Aorta (tissue), 5 donors: ENCODE measurements around the gene DENND2A. TPM values are rescaled to one million over a fixed set of nuclear protein-coding genes. Genes with fewer than 3 reads are reported as not detected.
A peak's percentile ranks its signal among the peaks of the same experiment; 100 is the strongest.

Source experiments
- ATAC-seq: fragments of 200-7000 bp; cut with Tn5 transposase; one replicate; pipeline ENCODE4 v1.9.1; 2022; ENCODE audit warnings: moderate library complexity; ENCODE audit not compliant: low FRiP score
- DNase-seq, 2 donors: peaks; one replicate each; pipeline ENCODE4 v3.0.0-alpha.2; 2020
- H3K27ac ChIP-seq, 2 donors: one replicate each; pipeline ENCODE4 v1.5.1; 2013; ENCODE audit warnings: low read length in 2 of 2, mild to moderate bottlenecking in 2 of 2, moderate library complexity in 2 of 2, control low read depth in 1 of 2, inconsistent platforms in 1 of 2, low read depth in 1 of 2
- H3K27me3 ChIP-seq, 2 donors: one replicate each; pipeline ENCODE4 v1.6.1; 2013; ENCODE audit warnings: control low read depth in 1 of 2, low read length in 1 of 2, mild to moderate bottlenecking in 1 of 2, moderate library complexity in 1 of 2; ENCODE audit not compliant: insufficient read depth in 2 of 2, control insufficient read depth in 1 of 2
- H3K36me3 ChIP-seq, 2 donors: one replicate each; pipeline ENCODE4 v1.6.1; 2013; ENCODE audit warnings: control low read depth in 1 of 2, low read length in 1 of 2, mild to moderate bottlenecking in 1 of 2; ENCODE audit not compliant: insufficient read depth in 2 of 2, control insufficient read depth in 1 of 2
- H3K4me1 ChIP-seq, 2 donors: one replicate each; pipeline ENCODE4 v1.6.1; 2013; ENCODE audit warnings: low read length in 2 of 2, control low read depth in 1 of 2, mild to moderate bottlenecking in 1 of 2, moderate library complexity in 1 of 2; ENCODE audit not compliant: insufficient read depth in 2 of 2, control insufficient read depth in 1 of 2
- H3K4me3 ChIP-seq, 2 donors: one replicate each; pipeline ENCODE4 v1.5.1; 2013; ENCODE audit warnings: low read length in 2 of 2, control low read depth in 1 of 2, mild to moderate bottlenecking in 1 of 2
- H3K9me3 ChIP-seq: one replicate; pipeline ENCODE4 v1.6.1; 2013; ENCODE audit warnings: mild to moderate bottlenecking, low read length; ENCODE audit not compliant: control insufficient read depth
- WGBS, 2 donors: extraction: QIAGEN DNeasy Blood & Tissue Kit; methylation state at CpG; one replicate each; pipeline ENCODE4 v1.1.7; 2013; 5-methylcytosine and 5-hydroxymethylcytosine counted together
- intact Hi-C, 2 donors: fragments of 100-400 bp; cut with DNase I; formaldehyde crosslinking; loops; one replicate each; pipeline versions ENCODE4 v1.14.2 to v1.15.0; 2022
- polyA plus RNA-seq, 2 donors: library from polyadenylated mRNA; stranded (reverse); fragments of 200-250 nt; gene quantifications; one replicate each; pipeline ENCODE4 v1.2.3, GENCODE V29; 2013
- total RNA-seq, 2 donors: library from RNA; stranded (reverse); fragmentation: NEBNext Ultra II Directional; extraction: Animal tissue kit (Norgen Biotek cat#: 25700); gene quantifications; one replicate each; pipeline ENCODE4 v1.2.1, GENCODE V29; 2021
- donor health status: healthy with polysubstance abuse.
- donor health status: Bipolar disorder and iron deficiency.
- donor health status: DM: no; HTN: no; CAD: no.
- donor health status: DM: no; HTN: no; CAD: no.
- donor health status: DM: yes; HTN: yes; CAD: no.

The DENND2A gene
- total and polyA plus RNA-seq, 4 donors: 1.4 to 19.2 (median 3.8) TPM

GRCh38 chr7:140675726-140676125 is 35.1 kb upstream of the DENND2A start:
- no peak overlapping the region for H3K4me3 ChIP-seq
- H3K27ac ChIP-seq: no peak overlapping the region
- H3K4me1 ChIP-seq: no peaks in the 10 kb centered on the region
- ATAC-seq (no peak), DNase-seq (no peak)
- intact Hi-C loops: no loop called here
- H3K27me3 ChIP-seq: no peaks in the 10 kb centered on the region
- 71 to 80% methylated on average over 4 of the region's 4 CpGs for WGBS, 2 donors
- H3K36me3 ChIP-seq: peaks cover 0 to 3% of the 10 kb centered on the region in 2 donors
- H3K9me3 ChIP-seq: no peaks in the 10 kb centered on the region

DNA sequence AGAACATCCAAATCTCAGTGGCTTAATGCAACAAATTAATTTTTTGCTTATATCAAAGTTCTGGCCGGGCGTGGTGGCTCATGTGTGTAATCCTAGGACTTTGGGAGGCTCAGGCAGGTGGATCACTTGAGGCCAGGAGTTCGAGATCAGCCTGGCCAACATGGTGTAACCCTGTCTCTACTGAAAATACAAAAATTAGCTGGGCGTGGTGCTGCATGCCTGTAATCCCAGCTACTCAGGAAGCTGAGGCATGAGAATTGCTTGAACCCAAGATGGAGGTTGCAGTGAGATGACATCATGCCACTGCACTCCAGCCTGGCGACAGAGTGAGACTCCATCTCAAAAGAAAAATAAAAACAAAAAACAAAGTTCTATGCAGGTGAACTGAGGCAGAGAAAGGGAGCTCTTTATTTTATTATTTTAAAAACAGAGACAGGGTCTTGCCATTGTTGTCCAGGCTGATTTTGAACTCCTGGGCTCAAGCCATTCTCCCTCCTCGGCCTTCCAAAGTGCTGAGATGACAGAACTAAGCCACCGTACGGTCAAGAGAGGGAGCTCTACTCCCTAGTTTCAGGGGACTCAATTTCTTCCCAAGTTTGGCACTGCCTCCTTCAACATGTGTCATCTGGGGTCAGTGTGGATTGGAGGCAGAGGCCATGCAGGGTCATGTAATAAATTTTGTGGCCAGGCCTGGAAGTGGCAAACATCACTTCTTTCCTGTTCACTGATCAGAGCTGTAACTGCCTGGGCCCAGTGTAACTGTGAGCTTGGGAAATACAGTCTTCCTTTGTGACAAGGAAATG is 34.5 kb upstream of the DENND2A start:
- 55 to 57% methylated on average over 8 of the region's 8 CpGs for WGBS, 2 donors
- Histone ChIP-seq H3K4me1 (no peaks in the 10 kb centered on the region), H3K27ac (no peak overlapping the region), H3K36me3 (peaks cover 0 to 3% of the 10 kb centered on the region in 2 donors), H3K9me3 (no peaks in the 10 kb centered on the region), H3K27me3 (no peaks in the 10 kb centered on the region), H3K4me3 (no peak overlapping the region)
- DNase-seq (no peak), ATAC-seq (peak; percentile 64)
- intact Hi-C loops: loop anchor here in 1 of 2 donors (5.0 kb wide), 1 partner anchor 337 kb away; the partner anchor contains the start of gene MRPS33

GRCh38 chr7:140674356-140674800 is 33.8 kb upstream of the DENND2A start:
- Histone ChIP-seq H3K9me3 (no peaks in the 10 kb centered on the region), H3K27me3 (no peaks in the 10 kb centered on the region), H3K27ac (no peak overlapping the region), H3K4me1 (no peaks in the 10 kb centered on the region), H3K4me3 (no peak overlapping the region), H3K36me3 (peaks cover 0 to 3% of the 10 kb centered on the region in 2 donors)
- WGBS, 2 donors: 89 to 96% methylated on average over 5 of the region's 5 CpGs
- intact Hi-C loops: loop anchor here in 1 of 2 donors (5.0 kb wide), 1 partner anchor 338 kb away; the partner anchor contains the start of gene MRPS33
- ATAC-seq: no peak
- peak in 1 of 2 donors; percentile 49 for DNase-seq

DNA sequence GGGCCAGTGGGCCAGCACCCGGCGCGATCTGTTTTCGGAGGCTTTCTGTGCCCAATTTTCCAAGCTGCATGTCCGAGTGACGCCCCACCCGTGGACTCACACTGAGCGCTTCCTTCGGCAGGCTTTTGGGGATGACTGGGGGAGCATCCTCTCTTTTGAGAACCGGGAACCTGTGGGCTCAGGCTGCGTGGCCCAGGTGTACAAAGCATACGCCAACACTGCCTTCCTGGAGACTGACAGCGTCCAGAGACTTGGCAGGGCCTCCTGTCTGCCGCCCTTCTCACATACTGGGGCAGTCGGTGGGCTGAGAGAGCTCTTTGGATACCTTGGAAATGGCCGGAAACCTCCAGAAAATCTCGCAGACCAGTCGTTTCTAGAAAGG is 33.2 kb upstream of the DENND2A start:
- Histone ChIP-seq H3K4me1 (no peaks in the 10 kb centered on the region), H3K27me3 (no peaks in the 10 kb centered on the region), H3K9me3 (no peaks in the 10 kb centered on the region), H3K4me3 (peak overlapping the region; percentile 72 to 95), H3K36me3 (no peaks in the 10 kb centered on the region), H3K27ac (peak overlapping the region in 1 of 2 donors; percentile 53)
- DNase-seq: no peak
- peak; percentile 37 for ATAC-seq
- intact Hi-C loops: loop anchor here in 1 of 2 donors (5.0 kb wide), 1 partner anchor 339 kb away; the partner anchor contains the start of gene MRPS33
- 19 to 20% methylated on average over 18 of the region's 18 CpGs for WGBS, 2 donors

GRCh38 chr7:140673063-140673773 is 32.6 kb upstream of the DENND2A start:
- Histone ChIP-seq H3K27ac (peak overlapping the region in 1 of 2 donors; percentile 53), H3K9me3 (no peaks in the 10 kb centered on the region), H3K36me3 (no peaks in the 10 kb centered on the region), H3K4me3 (peak overlapping the region; percentile 72 to 95), H3K4me1 (no peaks in the 10 kb centered on the region), H3K27me3 (no peaks in the 10 kb centered on the region)
- peak; percentile 65 to 82 for DNase-seq
- intact Hi-C loops: loop anchor here in 1 of 2 donors (5.0 kb wide), 1 partner anchor 339 kb away; the partner anchor contains the start of gene MRPS33
- peak; percentile 44 for ATAC-seq
- 0% methylated on average over 55 to 72 of the region's 72 CpGs for WGBS, 2 donors

DNA sequence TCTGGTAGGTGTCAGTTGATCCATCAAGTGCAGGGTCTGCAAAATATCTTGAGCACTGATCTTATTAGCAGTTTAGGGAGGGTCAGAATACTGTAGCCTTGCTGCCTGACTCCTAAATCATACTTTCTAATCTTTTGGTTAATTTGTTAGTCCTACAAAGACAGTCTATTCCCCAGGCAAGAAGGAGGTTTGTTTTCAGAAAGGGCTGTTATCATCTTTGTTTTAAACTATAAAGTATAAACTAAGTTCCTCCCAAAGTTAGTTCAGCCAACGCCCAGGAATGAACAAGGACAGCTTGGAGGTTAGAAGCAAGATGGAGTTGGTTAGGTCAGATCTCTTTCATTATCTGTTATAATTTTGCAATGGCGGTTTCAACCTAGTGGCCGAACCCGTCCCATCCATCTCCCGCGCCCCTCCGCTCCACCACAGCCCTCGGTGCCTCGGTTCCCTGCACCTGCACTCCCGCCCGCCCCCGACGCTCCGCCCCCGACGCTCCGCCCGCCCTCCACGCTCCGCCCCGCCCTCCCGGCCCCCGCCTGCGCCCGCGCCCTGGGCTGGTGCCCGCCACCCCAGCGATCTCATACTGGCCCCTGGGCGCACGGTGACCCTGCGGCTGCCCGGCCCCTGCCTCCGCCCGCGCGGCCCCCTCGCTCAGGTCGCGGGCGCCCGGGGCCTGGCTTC is 31.9 kb upstream of the DENND2A start, which contains the start of gene ADCK2:
TSS of gene ADCK2 (plus strand) at position 564 of the 681 bp plus-strand sequence. CDS start 386 bp downstream, outside the sequence.
- Histone ChIP-seq H3K27me3 (no peaks in the 10 kb centered on the region), H3K36me3 (no peaks in the 10 kb centered on the region), H3K4me3 (peak within 1 kb of the TSS; percentile 72 to 95), H3K4me1 (no peaks in the 10 kb centered on the region), H3K27ac (peak within 1 kb of the TSS in 1 of 2 donors; percentile 53), H3K9me3 (no peaks in the 10 kb centered on the region)
- DNase-seq: peak; percentile 69 to 88
- whole genome bisulfite sequencing, 2 donors: 1 to 2% methylated on average over 25 to 41 of the region's 41 CpGs
- peak; percentile 65 for ATAC-seq
- intact Hi-C loops: loop anchor here in 1 of 2 donors (5.0 kb wide), 1 partner anchor 340 kb away; the partner anchor contains the start of gene MRPS33

- no peaks in the 10 kb centered on the region for H3K36me3 ChIP-seq
- intact Hi-C loops: loop anchor here in 1 of 2 donors (5.0 kb wide), 1 partner anchor 340 kb away; the partner anchor contains the start of gene MRPS33
- no peaks in the 10 kb centered on the region for H3K27me3 ChIP-seq
- H3K27ac ChIP-seq: no peak overlapping the region
- no peaks in the 10 kb centered on the region for H3K9me3 ChIP-seq
- no peak for ATAC-seq
- peak in 1 of 2 donors; percentile 57 for DNase-seq
- no peak overlapping the region for H3K4me3 ChIP-seq
- no peaks in the 10 kb centered on the region for H3K4me1 ChIP-seq
- 73 to 77% methylated on average over 15 of the region's 15 CpGs for WGBS, 2 donors
Observed at GRCh38 chr7:140671966-140672365, 31.4 kb upstream of the DENND2A start.
